GM19468 (cell line): ENCODE results near the gene PDE1C.
A peak's percentile ranks its signal among the peaks of the same experiment; 100 is the strongest.

Source experiments
- ATAC-seq: cut with Tn5 transposase; IDR thresholded peaks from one replicate; pipeline ENCODE4 v1.9.1; 2021; ENCODE audit warnings: mild to moderate bottlenecking, moderate library complexity, moderate number of reproducible peaks; ENCODE audit not compliant: unreplicated experiment; ENCODE audit errors: extremely low read depth

The PDE1C gene

DNA sequence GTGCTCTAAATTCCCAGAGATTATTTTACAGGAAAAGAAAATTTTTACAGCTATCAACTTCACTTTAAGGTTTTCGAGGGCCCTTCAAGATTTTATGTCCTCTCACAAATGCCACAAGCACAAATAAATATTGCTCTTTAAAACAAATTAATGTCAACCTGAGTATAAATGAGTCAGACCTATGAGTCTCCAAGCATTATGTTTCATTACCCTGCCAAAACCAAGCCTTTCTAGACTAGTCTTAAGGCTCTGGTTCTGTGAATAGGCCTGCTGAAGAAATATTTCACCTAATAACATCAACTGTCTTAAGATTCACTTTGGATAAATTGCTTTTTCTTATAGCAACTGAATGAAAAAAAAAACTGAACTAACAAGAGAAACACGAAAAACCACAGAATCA, 153.0 kb downstream of the PDE1C start:
- ATAC-seq, result no peak

DNA sequence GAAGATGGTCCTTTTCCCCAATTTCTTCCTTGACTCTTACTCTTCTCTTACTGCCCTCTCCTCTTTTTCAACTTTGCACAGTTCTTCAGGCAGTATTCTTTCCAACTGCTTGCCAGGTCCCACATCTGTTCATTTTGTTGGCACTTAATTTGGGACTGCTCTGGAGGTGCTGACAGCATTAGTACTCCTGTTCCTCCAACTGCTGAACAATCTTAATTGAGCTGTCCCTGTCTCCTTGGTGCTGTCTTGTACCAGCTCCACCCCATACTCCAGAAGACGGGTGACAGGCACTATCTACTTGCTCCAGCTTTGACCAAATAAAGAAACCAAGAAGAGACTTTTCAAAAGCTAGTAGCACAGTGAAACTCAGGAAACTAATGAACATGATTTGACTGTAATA, 160.0 kb downstream of the PDE1C start:
- no peak for ATAC-seq

DNA sequence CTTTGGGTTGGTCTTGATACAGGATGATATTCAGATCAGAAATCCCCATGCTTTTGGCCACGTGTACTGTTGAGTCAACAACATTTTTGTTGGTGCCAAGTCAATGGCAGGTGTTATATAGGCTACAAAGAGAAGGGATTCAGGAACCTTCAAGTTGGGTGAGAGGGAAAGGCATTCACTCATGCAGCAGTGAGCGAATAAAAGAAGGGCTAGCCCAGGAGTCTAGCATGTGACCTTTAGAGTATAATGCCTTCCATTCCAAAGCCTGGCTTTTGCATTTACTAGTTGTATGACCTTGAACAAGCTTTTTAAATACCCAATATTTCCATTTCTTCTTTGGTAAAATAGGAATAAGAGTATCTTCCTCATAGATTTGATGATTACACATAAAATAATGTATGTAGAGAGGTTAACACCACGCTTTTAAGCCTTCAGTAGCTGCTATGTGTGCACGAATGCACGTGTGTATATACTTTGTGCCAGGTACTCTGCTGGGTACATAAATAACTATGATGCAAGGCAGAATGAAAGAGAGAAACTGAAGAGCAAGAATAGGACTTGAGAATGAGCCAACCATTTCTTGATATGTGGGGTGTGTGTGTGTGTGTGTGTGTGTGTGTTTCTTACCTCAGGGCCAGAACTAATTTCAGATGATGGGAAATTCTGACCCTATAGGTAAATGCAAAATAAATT, 163.6 kb downstream of the PDE1C start:
- no peak for ATAC-seq

DNA sequence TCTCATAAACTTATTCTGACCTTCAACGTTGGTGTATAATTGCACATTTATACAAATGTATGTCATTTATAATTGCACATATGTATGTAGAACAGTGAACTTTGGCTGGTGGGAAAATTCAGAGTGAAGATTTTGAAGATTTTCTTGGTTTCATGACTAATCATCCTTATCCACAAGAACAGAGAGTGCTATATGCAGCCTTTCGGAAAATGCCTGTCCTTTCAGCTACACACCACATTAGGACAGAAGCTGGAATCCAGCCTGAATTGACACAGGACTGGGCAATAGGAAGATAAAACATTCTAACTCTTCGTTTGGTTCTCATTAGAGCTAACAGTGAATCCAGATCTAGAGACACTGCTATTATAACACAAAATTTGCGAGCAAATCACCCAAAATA, 166.2 kb downstream of the PDE1C start:
- ATAC-seq, result no peak

DNA sequence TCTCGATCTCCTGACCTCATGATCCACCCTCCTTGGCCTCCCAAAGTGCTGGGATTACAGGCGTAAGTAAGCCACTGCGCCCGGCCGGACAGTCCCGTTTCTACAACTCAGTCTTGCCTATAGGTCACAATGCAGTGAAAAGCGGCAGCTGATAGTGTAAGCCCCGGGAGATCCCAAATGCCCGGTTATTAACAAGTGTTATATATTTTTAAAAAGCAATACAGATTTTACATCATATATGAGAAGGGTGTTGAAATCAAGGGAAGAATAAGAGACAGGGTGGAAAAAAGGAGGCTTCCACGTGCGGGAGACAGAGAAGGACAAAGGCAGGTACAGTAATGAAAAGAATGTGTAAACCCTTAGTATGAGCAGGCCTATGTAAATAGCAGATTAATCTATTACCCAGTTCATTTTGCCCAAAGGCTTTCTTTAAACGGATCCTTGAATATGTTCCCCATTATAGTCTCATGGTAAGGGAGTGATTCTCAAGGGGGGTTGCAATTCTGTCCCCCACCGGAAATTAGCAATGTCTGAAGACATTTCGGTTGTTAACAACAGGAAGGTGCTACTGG, 170.8 kb downstream of the PDE1C start:
- ATAC-seq, result no peak

DNA sequence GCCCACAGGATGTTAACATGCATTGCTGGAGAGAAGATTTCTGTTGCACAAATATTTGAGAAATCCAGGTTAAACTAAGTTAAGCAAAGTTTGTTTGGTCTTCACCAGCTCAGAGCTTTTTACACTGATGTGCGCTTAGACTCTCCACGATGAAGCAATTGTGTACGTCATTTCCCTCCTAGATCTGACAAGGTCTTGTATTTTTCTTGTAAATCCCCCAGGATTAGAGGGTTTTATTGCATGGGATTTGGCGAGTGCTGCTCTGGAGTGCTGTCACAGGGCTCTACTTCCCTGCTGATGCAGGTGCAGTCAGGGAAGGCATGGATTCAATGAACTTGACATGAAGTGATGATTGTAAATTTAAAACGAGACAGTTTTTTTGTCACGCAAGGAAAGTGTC, 173.3 kb downstream of the PDE1C start:
- no peak for ATAC-seq

DNA sequence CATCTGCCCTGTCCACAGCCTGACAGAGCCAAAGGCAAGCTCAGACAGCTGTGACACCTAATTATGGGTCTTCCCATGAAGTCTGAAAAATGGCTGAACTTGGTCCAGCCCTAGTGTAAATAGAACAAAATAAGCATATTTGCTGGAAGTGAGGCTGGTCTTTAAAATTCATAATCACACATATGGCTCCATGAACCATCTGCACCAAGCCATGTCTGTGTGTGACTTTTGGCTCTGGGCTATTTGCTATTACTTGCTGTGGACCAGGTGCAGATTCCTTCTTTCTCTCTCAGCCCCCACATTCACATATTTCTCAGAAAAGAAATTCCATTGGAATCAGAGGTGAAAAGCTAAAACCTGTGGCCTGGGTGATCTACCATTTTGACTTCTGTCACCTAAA, 175.9 kb downstream of the PDE1C start:
- no peak for ATAC-seq

DNA sequence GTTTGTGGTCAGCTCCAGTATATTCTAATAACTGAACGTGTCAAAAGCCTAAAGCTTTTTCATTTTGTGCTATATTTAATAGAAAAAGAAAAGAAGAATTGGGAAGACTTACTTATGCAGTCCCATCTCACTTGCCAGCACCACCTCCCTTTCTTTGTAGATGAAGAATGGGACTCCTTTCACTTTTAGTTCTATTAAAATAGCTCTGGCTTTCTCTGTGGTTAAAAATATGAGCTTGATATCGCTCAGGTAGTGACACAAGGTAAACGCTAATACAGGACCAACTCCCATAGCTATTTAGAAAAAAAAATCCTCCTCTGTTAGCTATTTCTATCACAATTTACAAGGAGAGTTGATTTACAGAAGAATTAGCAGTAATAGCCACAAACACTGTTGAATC, 176.8 kb downstream of the PDE1C start:
- no peak for ATAC-seq

DNA sequence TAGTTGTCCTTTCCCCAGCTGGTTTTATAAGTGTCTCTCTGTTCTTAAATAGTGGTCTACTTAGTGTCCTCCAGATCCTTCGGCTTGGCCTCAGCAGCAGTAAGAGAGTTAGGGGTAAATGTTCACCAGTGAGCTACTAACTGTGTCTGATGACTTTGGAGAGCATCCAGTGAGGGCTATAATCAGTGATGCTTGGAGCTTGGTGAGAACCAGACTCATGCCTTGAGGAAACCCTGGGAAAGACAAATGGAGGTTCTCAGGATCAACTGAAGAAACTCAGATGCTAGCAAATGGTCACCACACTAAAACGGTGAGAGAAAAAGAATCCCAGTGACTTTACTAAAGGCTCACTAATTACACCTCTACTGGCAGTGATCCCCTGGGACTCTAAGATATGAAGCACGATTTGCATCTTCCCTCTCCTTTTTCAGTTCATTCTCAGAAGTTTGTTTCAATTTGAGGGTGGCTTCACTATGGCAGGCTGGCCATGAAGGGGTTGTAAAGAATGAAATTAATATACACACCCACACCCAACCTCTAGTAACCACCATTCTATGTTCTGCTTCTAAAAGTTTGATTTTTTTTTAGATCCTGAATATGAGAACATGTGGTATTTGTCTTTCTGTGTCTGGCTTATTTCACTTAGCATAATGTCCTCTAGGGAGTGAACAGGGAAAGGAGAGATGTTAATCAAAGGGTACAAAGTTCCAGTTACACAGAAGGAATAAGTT, 177.9 kb downstream of the PDE1C start:
- peak; percentile 80 for ATAC-seq

DNA sequence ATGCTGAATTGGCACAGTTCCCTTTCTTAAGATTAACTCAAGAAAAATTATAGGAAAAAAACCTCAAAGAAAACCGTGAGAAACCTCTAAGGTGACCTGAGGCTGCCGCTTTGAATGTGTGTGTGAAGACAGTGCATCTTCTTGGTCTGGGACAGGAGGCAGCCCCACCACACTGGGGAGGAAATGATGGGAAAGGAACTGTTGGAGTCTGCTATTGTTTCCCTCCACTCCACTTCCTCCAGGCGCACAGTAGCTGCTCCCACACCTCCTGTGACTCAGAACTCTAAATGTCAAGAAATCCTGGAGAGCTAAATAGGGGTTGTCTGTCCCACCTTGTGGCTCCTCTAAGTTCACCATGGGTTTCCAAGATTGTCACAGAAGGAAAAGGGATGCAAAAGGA, 179.4 kb downstream of the PDE1C start:
- ATAC-seq, result no peak

DNA sequence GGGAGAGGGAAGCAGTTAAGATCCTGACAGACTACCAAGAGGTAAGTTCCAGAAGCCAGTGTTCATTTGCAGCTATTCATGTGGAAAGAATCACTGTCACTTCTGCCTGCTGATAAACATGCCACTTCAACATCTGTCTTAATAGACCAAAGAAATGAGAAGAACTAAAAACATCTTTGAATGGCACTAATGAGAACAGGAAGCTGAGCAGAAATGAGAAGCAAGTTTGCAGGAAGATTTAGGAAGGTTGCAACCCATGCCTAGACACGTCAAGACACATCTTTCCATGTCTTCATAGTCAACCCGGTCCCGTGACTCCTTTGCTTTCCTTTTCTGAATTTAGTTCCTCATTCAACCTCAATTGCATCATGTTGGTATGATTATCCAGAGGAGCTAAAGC, 180.0 kb downstream of the PDE1C start:
- ATAC-seq, result no peak

DNA sequence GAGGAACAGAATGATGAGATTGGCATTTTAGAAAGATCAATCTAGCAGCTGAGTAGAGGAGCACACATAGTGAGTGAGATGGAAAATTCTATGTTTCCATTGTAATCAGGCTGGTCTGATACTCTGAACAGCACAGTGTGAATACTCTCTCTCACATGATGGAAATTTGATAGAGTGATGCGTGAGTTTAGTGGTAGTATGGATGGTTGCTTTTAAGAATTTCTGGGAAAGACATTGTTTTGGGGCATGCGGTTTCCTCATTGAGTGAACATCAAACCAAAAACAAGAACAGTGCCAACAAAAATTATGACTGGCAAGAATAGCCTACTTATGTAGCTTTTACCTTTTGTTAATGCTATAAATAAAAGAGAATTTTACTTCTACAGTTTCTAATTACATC, 183.2 kb downstream of the PDE1C start:
- ATAC-seq, result no peak

DNA sequence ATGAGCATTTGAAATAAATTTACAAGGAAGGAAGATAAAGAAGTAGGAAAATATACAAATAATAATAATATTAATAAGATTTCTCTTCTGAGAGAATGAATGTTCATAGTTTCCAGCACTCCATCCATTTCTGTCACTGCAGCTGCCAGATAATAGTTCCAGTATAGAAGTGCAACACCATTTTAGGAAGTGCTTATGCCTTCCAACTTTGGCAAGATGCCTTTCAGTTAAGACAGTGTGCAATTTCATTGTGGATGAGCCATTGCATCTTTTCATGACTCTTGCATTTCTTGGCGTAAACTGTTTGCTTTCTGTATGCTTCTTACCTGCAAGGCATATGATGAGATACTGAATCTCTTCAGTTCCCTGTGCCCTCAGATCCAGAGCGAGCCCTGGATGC, 185.0 kb downstream of the PDE1C start:
- no peak for ATAC-seq

DNA sequence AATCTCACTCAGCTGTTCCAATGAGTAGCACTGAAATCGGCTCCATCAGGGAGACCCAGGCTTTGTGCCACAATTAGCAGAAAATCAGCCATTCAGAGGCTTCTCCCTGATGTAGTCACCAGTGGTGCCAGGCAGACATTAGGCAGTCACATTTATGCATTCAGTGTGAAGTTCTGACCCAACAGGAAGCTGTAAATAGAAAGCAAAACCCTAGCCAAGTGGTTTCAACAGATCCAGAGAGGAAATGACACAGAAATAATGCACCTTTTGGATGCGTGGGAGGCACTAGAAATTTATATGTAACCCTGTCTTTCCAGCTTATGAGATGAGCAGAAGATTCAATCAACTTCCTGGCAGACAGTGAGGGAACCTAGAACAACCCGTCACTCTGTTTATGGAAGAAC, 186.4 kb downstream of the PDE1C start:
- ATAC-seq, result peak; percentile 50

DNA sequence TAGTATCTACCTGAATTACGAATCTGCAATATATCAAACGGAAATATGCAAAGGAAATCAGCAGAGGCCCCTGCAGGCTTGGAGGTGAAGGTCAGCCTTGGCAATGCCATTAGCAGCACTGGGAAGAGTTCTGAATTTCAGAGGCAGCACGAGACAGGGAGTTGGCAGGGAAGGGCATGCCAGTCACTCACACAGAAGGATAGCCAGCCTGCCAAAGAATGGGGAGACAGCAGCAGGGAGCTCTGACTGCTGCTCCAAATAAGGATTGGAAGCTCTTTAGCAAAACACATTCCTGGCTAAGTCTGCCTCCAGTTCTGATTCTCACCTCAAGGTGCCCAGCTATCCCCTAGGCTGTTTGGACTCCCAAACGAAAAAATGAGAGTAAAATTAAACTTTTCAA, 188.0 kb downstream of the PDE1C start:
- no peak for ATAC-seq

DNA sequence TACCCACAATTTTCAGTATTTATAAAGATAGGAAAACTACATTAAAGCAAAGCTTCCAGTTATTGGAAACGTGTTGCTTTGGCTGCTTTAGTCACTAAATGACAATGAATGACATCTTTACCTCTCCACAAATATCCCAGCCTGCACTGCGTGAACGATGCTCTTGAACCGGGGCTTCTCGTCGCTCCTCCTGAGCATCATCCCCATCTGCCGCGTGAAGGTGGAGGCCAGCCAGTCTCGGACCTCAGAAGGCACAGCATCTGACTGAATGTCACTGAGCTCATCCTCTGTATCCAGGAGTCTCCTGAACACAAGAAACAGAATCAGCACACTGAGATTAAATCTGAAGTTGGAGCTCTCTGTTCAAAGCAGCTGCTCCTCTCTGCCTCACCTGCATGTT, 191.3 kb downstream of the PDE1C start:
- ATAC-seq, result no peak

DNA sequence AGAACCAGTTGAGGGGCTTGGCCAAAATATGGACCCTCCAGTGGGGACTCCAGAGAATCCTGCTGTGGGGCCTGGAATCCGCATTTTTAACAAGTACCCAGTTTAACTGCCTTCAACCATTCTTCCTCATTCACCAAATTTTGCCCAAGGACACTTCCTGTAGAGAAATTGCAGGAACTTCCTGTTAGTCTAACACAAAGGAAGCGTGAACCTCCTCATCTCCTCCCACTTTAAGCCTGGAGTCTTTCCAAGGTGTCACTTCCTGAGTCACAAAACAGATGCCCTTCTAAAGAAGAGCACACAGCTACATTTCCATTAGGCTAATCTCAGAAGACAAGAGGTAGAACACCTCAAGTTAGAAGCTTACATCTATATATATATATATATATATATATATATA, 194.8 kb downstream of the PDE1C start:
- ATAC-seq, result no peak

DNA sequence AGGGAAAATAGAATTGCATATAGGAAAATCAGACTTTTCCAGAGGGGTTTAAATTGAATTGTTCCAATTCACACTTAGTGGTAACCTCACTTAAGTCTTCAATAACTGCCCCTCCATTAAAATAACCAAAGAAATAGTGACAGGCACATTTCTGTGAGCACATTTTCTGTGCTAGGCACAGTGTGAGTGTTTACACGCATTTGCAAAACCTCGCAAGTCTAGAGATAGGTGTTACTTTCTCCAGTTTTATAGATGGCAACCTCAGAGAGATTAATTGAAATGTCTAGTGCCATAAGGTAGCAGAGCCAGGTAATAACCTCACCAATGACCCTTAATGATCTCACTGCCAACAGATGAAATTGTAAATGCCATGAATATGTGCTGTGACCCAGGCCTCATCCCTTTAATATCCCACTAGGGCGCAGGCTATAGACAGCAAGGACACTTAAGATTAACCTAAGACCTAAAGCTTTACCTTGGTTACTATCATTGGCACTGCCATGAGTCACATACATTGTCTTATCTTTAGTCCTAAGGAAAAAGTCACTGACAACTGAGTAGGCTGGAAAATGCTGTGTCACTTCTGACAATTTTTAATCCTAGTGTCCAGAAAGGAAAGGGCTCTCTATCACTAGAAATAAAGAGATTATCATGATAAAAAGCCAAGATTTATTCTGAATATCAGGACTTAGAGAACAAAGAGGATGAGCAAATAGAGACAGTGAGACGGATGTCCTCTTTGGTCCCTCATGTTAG, 195.4 kb downstream of the PDE1C start:
- ATAC-seq, result no peak

DNA sequence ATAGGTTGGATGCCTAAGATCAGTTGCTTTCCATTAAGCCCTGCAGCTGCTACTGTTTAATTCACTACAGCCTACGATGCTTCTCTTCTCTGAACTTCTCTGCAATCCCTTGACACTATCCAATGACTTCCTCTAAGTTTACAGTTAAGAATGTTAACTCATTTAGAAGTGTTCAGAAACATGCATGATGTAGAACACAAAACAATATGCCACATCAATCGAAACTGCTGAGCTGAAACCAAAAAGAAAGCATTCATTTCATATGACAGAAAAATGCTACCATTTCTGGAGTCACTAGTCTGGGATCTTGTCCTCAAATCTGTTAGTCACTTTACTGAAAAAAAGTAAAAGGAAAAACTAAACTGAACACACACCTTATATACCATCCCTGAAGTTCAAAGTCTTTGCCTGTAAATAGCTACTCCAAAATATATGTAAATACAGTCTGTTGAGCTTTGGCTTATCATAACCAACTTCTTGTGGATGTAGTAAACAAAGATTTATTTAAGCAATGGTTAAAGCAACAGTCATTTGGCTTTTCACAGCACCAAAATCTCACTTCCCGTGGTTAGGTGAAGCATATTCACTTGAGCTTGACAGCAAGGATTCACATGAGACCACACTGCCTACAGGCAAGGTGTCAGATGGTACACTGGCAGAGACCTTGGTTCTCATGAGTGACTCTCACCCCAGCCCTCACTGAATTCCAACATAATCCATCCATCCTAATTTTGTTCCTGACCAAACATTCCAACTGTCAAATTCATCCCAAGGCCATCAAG, 196.2 kb downstream of the PDE1C start:
- ATAC-seq, result no peak
